K562 (cell line): Measurements from ENCODE around the gene SFSWAP. TPM values are rescaled to one million over a fixed set of nuclear protein-coding genes. Genes with fewer than 3 reads are reported as not detected.

Experiments used
- CREBBP ChIP-seq: IDR thresholded peaks from one replicate; pipeline ENCODE4 v1.6.1; 2012; ENCODE audit warnings: low read depth, mild to moderate bottlenecking, control low read depth, inconsistent platforms, low read length
- ELF4 ChIP-seq: fragments of 450-650 bp; formaldehyde crosslinking; IDR thresholded peaks from 2 replicates; pipeline ENCODE4 v1.4.0; 2022; ENCODE audit warnings: missing genetic modification characterization
- HLTF ChIP-seq: fragments of 450-650 bp; IDR thresholded peaks from 2 replicates; pipeline ENCODE4 v1.6.1; 2016
- KAT7 ChIP-seq: sonication (generic); formaldehyde crosslinking; IDR thresholded peaks from 2 replicates; pipeline ENCODE4 v1.8.0; 2022; ENCODE audit warnings: missing genetic modification reagents, mild to moderate bottlenecking, borderline replicate concordance
- LCOR ChIP-seq: sonication (generic); formaldehyde crosslinking; IDR thresholded peaks from 2 replicates; pipeline ENCODE4 v1.8.0; 2022; ENCODE audit warnings: mild to moderate bottlenecking, missing genetic modification reagents
- MTA3 ChIP-seq: fragments of 450-650 bp; formaldehyde crosslinking; IDR thresholded peaks from 2 replicates; pipeline ENCODE4 v1.6.1; 2017; ENCODE audit warnings: mild to moderate bottlenecking, borderline replicate concordance
- RHOXF2B ChIP-seq: fragments of 250-450 bp; sonication (Bioruptor Pico); conservative IDR thresholded peaks from 2 replicates; pipeline ENCODE4 v1.5.1; 2021
- SIRT6 ChIP-seq: IDR thresholded peaks from one replicate; pipeline ENCODE4 v1.6.1; 2012; ENCODE audit warnings: low read depth, mild to moderate bottlenecking, control low read depth, inconsistent platforms, low read length, moderate library complexity
- SP2 ChIP-seq: IDR thresholded peaks from 2 replicates; pipeline ENCODE4 v1.6.1; 2011; ENCODE audit warnings: mild to moderate bottlenecking, low read depth, low read length, moderate library complexity; ENCODE audit not compliant: poor library complexity, severe bottlenecking; ENCODE audit errors: extremely low read depth
- TEAD4 ChIP-seq, 2 experiments: sonication (generic) in 1 of 2; formaldehyde crosslinking in 1 of 2; IDR thresholded peaks; 2 replicates each; pipeline versions ENCODE4 v1.6.1 to v1.8.0; 2012 to 2022; ENCODE audit warnings: borderline replicate concordance in 1 of 2, inconsistent platforms in 1 of 2, low read length in 1 of 2, mild to moderate bottlenecking in 1 of 2, missing genetic modification reagents in 1 of 2
- ZNF408 ChIP-seq: fragments of 250-450 bp; sonication (Bioruptor Pico); IDR thresholded peaks from 2 replicates; pipeline ENCODE4 v1.4.0; 2020; ENCODE audit warnings: low read depth, mild to moderate bottlenecking, moderate library complexity
- polyA plus RNA-seq, 8 experiments: library from polyadenylated mRNA; depleted of rRNA in 4 of 8; stranded (reverse) in 5 of 8; unstranded in 3 of 8; fragments of >200 nt; fragmentation: Nextera tagmentation in 2 of 8; fragmentation: Illumina TruSeq in 1 of 8; extraction: Ambion mirVana in 2 of 8; extraction: Trizol in 1 of 8; gene quantifications; 2 replicates each; pipeline versions ENCODE4 v1.2.1 to v1.2.3, GENCODE V29; 2011 to 2014; ENCODE audit warnings: inconsistent platforms in 1 of 8, missing spikeins in 1 of 8
- total RNA-seq, 7 experiments: library from RNA; depleted of rRNA in 6 of 7; stranded (reverse); fragments of >200 nt in 6 of 7; fragmentation: Illumina TruSeq in 2 of 7; extraction: Trizol in 2 of 7; gene quantifications; 2 replicates each; pipeline versions ENCODE4 v1.2.1 to v1.2.3, GENCODE V29; 2011 to 2021; ENCODE audit warnings: low replicate concordance in 1 of 7
- TF ChIP-seq, protein P1 (sequence below): fragments of 450-650 bp; IDR thresholded peaks from 2 replicates; pipeline ENCODE4 v1.6.1; 2016; ENCODE audit warnings: low read depth, mild to moderate bottlenecking, moderate library complexity
- TF ChIP-seq, protein P2 (sequence below): fragments of 200-600 bp; sonication (generic); IDR thresholded peaks from one replicate; pipeline ENCODE4 v1.6.1; 2012; ENCODE audit warnings: mild to moderate bottlenecking, low read depth, low read length, inconsistent platforms

SFSWAP gene
- total and polyA plus RNA-seq, 9 of the 15 experiments (the other 6 are each of a cell fraction or from before 2014, with no cell fraction given) = 2.4 to 60.4 (median 32.6) TPM

DNA sequence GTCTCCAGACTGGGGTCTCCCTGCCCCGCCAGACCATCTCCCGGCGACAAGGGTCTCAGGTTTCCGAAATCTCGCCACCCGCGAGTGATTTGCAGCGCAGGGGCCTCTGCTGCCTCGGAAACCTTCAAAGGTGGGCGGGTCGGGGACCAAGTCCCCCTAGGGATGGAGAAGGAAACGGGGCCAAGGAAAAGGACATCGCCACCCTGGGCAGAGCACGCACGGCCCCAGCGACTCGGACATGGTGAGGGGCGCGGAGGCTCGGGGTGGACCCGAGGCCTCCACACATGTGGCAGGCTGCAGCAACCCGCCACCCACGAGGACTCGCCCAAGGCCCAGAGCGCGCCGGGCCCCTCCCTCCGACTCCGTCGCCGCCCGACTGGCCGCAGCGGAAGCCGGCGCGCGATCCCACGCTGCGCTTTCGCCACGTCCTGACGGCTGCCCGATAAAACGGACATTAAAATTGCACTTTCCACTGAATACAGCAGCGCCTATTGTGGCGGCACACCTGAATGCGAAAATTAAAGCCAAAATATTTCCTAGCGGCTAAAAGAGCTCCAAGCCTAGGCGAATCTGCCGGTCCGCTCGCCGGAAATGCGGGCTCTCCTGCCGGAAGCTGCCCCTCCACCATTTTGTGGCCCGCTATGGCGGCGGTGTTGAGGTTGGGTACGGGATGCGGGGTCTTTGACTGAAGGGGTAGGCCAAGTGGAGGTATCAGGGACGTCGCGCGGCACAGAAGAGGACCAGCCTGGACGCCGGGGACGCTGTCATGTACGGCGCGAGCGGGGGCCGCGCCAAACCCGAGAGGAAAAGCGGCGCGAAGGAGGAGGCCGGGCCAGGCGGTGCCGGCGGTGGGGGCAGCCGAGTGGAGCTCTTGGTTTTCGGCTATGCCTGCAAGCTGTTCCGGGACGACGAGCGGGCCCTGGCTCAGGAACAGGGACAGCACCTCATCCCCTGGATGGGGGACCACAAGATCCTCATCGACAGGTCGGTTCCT is at the start of gene SFSWAP (continued):
- TF ChIP-seq HLTF (0 out of 2 replicates have a peak, but pooled peaks have one; percentile 58), SP2 (no peak), RHOXF2B (no peak), ELF4 (no peak), SIRT6 (no peak), MTA3 (no peak), CREBBP (no peak), ZNF408 (no peak), LCOR (CRISPR knock-in tag) (peak; percentile 94), TEAD4 (IDR thresholded peaks at IDR 0.05; ENCODE audit: low read length) (peak; percentile 66; the same call in 1 of the 2 replicates), TEAD4 (CRISPR knock-in tag; IDR thresholded peaks at IDR 0.05; ENCODE audit: borderline replicate concordance) (no peak), KAT7 (peak; percentile 71; the same call in 1 of the 2 replicates)
- TF ChIP-seq, protein P1, sequence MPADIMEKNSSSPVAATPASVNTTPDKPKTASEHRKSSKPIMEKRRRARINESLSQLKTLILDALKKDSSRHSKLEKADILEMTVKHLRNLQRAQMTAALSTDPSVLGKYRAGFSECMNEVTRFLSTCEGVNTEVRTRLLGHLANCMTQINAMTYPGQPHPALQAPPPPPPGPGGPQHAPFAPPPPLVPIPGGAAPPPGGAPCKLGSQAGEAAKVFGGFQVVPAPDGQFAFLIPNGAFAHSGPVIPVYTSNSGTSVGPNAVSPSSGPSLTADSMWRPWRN = no peak
- TF ChIP-seq, protein P2, sequence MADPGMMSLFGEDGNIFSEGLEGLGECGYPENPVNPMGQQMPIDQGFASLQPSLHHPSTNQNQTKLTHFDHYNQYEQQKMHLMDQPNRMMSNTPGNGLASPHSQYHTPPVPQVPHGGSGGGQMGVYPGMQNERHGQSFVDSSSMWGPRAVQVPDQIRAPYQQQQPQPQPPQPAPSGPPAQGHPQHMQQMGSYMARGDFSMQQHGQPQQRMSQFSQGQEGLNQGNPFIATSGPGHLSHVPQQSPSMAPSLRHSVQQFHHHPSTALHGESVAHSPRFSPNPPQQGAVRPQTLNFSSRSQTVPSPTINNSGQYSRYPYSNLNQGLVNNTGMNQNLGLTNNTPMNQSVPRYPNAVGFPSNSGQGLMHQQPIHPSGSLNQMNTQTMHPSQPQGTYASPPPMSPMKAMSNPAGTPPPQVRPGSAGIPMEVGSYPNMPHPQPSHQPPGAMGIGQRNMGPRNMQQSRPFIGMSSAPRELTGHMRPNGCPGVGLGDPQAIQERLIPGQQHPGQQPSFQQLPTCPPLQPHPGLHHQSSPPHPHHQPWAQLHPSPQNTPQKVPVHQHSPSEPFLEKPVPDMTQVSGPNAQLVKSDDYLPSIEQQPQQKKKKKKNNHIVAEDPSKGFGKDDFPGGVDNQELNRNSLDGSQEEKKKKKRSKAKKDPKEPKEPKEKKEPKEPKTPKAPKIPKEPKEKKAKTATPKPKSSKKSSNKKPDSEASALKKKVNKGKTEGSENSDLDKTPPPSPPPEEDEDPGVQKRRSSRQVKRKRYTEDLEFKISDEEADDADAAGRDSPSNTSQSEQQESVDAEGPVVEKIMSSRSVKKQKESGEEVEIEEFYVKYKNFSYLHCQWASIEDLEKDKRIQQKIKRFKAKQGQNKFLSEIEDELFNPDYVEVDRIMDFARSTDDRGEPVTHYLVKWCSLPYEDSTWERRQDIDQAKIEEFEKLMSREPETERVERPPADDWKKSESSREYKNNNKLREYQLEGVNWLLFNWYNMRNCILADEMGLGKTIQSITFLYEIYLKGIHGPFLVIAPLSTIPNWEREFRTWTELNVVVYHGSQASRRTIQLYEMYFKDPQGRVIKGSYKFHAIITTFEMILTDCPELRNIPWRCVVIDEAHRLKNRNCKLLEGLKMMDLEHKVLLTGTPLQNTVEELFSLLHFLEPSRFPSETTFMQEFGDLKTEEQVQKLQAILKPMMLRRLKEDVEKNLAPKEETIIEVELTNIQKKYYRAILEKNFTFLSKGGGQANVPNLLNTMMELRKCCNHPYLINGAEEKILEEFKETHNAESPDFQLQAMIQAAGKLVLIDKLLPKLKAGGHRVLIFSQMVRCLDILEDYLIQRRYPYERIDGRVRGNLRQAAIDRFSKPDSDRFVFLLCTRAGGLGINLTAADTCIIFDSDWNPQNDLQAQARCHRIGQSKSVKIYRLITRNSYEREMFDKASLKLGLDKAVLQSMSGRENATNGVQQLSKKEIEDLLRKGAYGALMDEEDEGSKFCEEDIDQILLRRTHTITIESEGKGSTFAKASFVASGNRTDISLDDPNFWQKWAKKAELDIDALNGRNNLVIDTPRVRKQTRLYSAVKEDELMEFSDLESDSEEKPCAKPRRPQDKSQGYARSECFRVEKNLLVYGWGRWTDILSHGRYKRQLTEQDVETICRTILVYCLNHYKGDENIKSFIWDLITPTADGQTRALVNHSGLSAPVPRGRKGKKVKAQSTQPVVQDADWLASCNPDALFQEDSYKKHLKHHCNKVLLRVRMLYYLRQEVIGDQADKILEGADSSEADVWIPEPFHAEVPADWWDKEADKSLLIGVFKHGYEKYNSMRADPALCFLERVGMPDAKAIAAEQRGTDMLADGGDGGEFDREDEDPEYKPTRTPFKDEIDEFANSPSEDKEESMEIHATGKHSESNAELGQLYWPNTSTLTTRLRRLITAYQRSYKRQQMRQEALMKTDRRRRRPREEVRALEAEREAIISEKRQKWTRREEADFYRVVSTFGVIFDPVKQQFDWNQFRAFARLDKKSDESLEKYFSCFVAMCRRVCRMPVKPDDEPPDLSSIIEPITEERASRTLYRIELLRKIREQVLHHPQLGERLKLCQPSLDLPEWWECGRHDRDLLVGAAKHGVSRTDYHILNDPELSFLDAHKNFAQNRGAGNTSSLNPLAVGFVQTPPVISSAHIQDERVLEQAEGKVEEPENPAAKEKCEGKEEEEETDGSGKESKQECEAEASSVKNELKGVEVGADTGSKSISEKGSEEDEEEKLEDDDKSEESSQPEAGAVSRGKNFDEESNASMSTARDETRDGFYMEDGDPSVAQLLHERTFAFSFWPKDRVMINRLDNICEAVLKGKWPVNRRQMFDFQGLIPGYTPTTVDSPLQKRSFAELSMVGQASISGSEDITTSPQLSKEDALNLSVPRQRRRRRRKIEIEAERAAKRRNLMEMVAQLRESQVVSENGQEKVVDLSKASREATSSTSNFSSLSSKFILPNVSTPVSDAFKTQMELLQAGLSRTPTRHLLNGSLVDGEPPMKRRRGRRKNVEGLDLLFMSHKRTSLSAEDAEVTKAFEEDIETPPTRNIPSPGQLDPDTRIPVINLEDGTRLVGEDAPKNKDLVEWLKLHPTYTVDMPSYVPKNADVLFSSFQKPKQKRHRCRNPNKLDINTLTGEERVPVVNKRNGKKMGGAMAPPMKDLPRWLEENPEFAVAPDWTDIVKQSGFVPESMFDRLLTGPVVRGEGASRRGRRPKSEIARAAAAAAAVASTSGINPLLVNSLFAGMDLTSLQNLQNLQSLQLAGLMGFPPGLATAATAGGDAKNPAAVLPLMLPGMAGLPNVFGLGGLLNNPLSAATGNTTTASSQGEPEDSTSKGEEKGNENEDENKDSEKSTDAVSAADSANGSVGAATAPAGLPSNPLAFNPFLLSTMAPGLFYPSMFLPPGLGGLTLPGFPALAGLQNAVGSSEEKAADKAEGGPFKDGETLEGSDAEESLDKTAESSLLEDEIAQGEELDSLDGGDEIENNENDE = no peak
